Body of pancreas (tissue), 4 donors: ENCODE data around the gene ASCC3. TPM values are rescaled to one million over a fixed set of nuclear protein-coding genes. Genes with fewer than 3 reads are reported as not detected.
"Not testable (repeated sequence)": the region's sequence is repeated elsewhere in the genome, so short reads cannot be mapped to it uniquely, and the experiment has no call there.

Source experiments
- ATAC-seq: fragments of 150-250 bp; one replicate; pipeline ENCODE4 v1.9.1; 2016
- DNase-seq, 4 donors: peaks; one replicate each; pipeline ENCODE4 v3.0.0-alpha.2; 2019
- H3K27ac ChIP-seq, 4 donors: fragments of 200-600 bp; sonication (generic); 1 replicate in 3 of 4; 2 replicates in 1 of 4; pipeline versions ENCODE4 v1.5.1 to v1.6.1; 2016 to 2019; ENCODE audit warnings: mild to moderate bottlenecking in 1 of 4, mixed read lengths in 1 of 4, moderate library complexity in 1 of 4
- H3K27me3 ChIP-seq, 2 donors: fragments of 200-600 bp; sonication (generic); one replicate each; pipeline ENCODE4 v1.6.0; 2016; ENCODE audit warnings: mild to moderate bottlenecking in 1 of 2
- H3K36me3 ChIP-seq, 2 donors: fragments of 200-600 bp; sonication (generic); replicated peaks in 1 of 2; 2 replicates each; pipeline ENCODE4 v1.5.1; 2016; ENCODE audit warnings: low read depth in 2 of 2; ENCODE audit not compliant: insufficient read depth in 1 of 2
- H3K4me1 ChIP-seq: fragments of 200-600 bp; sonication (generic); one replicate; pipeline ENCODE4 v1.6.0; 2016
- H3K4me3 ChIP-seq, 2 donors: fragments of 200-600 bp; sonication (generic); 1 replicate in 1 of 2; 2 replicates in 1 of 2; pipeline ENCODE4 v1.5.1; 2016 to 2019
- H3K9me3 ChIP-seq, 3 donors: fragments of 200-600 bp; sonication (generic); 1 replicate in 2 of 3; 2 replicates in 1 of 3; pipeline ENCODE4 v1.5.1; 2016
- CTCF ChIP-seq, 7 experiments: fragments of 450-650 bp in 4 of 7; fragments of 200-600 bp in 3 of 7; sonication (generic) in 3 of 7; IDR thresholded peaks; one replicate each; pipeline ENCODE4 v1.5.1; 2016 to 2019; ENCODE audit warnings: antibody characterized with exemption in 7 of 7
- POLR2A ChIP-seq, 3 donors: fragments of 450-650 bp; IDR thresholded peaks; one replicate each; pipeline ENCODE4 v1.6.1; 2016; ENCODE audit warnings: antibody characterized with exemption in 3 of 3, mild to moderate bottlenecking in 2 of 3
- WGBS, 2 donors: methylation state at CpG; one replicate each; pipeline ENCODE4 v1.1.5; 2017; 5-methylcytosine and 5-hydroxymethylcytosine counted together
- intact Hi-C: fragments of 100-400 bp; cut with DNase I; formaldehyde crosslinking; loops from one replicate; pipeline ENCODE4 v1.15.1; 2023
- total RNA-seq, 2 donors: library from RNA; depleted of rRNA; stranded (reverse); fragments of >200 nt; gene quantifications; one replicate each; pipeline ENCODE4 v1.1.0, GENCODE V29; 2016

ASCC3 gene
- total RNA-seq, 2 donors from 2014 or later, result 16.8 to 26.5 TPM

- Histone ChIP-seq H3K4me3 (no peak overlapping the region), H3K4me1 (no peaks in the 10 kb centered on the region), H3K9me3 (no peaks in the 10 kb centered on the region), H3K27me3 (no peaks in the 10 kb centered on the region), H3K27ac (no peak overlapping the region), H3K36me3 (no peaks in the 10 kb centered on the region)
- intact Hi-C loops, result no loop called here
- DNase-seq (no peak), ATAC-seq (no peak)
- WGBS, 2 donors, result 80 to 90% methylated on average over 5 of the region's 5 CpGs
- no peak for TF ChIP-seq CTCF (IDR thresholded peaks at IDR 0.05)
Observed at GRCh38 chr6:100745419-100746041, 135.6 kb downstream of the ASCC3 start.

DNA sequence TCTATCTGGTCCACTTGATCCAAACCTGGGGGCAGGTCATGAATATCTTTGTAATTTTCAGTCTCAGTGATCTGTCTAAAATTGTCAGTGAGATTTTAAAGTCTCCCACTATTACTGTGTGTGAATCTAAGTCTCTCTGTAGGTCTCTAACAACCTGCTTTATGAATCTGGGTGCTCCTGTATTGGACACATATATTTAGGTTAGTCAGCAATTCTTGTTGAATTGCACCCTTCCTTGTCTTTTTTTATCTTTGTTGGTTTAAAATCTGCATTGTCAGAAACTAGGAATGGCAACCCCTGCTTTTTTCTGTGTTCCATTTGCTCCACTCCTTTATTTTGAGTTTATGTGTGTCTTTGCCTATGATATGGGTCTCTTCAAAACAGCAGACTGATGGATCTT, 140.7 kb downstream of the ASCC3 start:
- DNase-seq (no peak), ATAC-seq (no peak)
- no peak overlapping the region for H3K27ac ChIP-seq
- intact Hi-C loops, result no loop called here
- no peaks in the 10 kb centered on the region for H3K9me3 ChIP-seq
- TF ChIP-seq CTCF (IDR thresholded peaks at IDR 0.05) (no peak), POLR2A (IDR thresholded peaks at IDR 0.05) (no peak)
- H3K4me3 ChIP-seq, result no peak overlapping the region
- H3K27me3 ChIP-seq, result no peaks in the 10 kb centered on the region
- H3K36me3 ChIP-seq, result no peaks in the 10 kb centered on the region
- no peaks in the 10 kb centered on the region for H3K4me1 ChIP-seq

DNA sequence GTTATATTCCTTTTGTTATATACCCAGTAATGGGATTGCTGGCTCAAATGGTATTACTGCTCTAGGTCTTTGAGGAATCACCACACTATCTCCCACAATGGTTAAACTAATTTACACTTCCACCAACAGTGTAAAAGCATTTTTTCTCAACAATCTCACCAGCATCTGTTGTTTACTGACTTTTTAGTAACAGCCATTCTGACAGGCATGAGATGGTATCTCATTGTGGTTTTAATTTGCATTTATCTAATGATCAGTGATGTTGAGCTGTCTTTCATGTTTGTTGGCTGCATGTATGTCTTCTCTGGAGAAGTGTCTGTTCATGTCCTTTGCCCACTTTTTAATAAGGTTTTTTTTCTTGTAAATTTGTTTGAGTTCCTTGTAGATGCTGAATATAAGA, 143.4 kb downstream of the ASCC3 start:
- H3K36me3 ChIP-seq, H3K27me3 ChIP-seq, H3K27ac ChIP-seq, H3K4me1 ChIP-seq, H3K9me3 ChIP-seq, ATAC-seq, H3K4me3 ChIP-seq, DNase-seq, intact Hi-C loops: not testable (repeated sequence)

DNA sequence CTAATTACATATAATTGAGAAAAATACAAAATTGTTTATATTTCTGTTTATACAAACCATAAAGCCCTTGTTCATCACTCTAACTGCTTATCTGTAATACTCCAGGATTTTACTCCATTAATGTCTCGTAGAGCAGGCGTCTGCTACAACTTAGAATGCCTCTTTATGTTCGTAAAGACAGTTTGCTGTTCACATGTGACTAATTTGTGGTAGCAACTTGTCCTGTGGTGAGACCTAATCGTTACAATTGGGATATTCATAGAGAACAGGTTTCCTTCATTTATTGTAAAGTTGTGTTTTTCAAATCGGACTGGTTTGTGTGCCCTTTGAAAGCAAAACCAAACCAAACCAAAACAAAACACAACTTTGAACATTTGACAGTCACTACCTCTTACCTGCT, 149.7 kb downstream of the ASCC3 start:
- intact Hi-C loops, result no loop called here
- Histone ChIP-seq H3K27me3 (no peaks in the 10 kb centered on the region), H3K9me3 (no peaks in the 10 kb centered on the region), H3K4me1 (no peaks in the 10 kb centered on the region), H3K4me3 (no peak overlapping the region), H3K36me3 (no peaks in the 10 kb centered on the region), H3K27ac (no peak overlapping the region)
- DNase-seq, result no peak
- 91 to 92% methylated on average over 5 of the region's 5 CpGs for WGBS, 2 donors
- no peak for TF ChIP-seq POLR2A (IDR thresholded peaks at IDR 0.05)
- no peak for TF ChIP-seq CTCF (IDR thresholded peaks at IDR 0.05)
- ATAC-seq, result no peak

DNA sequence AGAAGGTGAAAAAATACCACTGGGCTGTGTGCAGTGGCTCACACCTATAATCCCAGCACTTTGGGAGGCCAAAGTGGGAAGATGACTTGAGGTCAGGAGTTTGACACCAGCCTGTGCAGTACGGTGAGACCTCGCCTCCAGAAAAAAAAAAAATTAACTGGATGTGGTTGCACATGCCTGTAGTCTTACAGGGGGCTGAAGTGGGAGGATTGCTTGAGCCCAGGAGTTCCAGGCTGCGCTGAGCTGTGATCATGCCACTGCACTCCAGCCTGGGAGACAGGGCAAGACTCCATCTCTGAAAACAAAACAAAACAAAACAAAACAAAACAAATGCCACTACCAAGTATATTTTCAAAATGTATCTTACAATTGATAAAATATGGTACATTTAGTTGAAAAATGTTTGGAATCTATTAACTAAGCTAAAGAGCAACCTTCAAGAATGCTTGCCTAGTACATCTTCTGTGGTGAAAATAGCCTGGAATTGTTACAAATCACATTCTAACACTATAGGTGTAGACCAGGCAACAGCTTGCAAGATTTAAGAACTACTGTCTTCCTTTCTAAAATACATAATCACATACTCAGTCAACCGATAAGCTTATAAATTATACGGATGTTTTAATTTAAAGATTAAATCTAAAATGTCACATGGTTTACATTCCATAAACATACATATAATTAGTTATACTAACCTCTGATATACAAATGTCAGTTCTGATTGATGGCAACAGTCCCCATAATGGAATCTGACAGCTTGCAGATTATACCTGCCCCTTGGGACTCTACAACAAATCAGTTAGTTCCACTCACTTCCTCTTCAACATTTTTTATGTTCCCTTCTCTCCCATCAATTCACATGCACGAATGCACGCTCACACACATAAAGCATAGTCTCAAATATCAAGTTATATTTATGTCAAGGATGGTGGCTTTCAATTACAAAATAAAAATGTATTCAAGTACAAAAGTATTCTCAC, 150.8 kb downstream of the ASCC3 start:
- Histone ChIP-seq H3K27me3 (no peaks in the 10 kb centered on the region), H3K4me1 (no peaks in the 10 kb centered on the region), H3K27ac (no peak overlapping the region), H3K36me3 (no peaks in the 10 kb centered on the region), H3K4me3 (no peak overlapping the region), H3K9me3 (no peaks in the 10 kb centered on the region)
- WGBS, 2 donors, result 71 to 76% methylated on average over 7 of the region's 7 CpGs
- TF ChIP-seq CTCF (IDR thresholded peaks at IDR 0.05) (no peak), POLR2A (IDR thresholded peaks at IDR 0.05) (no peak)
- no peak for DNase-seq
- intact Hi-C loops, result no loop called here
- no peak for ATAC-seq
